ENCODE results near the gene SCTR.

The SCTR gene

GRCh38 chr2:119487434-119488244 is 36.6 kb downstream of the SCTR start:
- H3K4me3 ChIP-seq (ENCODE audit: low read depth, low read length): no peak overlapping the region
- in situ Hi-C loops (cut with HindIII; ENCODE audit: low sequenced_read_pairs): no loop called here
- no peak for TF ChIP-seq CTCF (IDR thresholded peaks at IDR 0.05; ENCODE audit: low read depth, low read length)
- no peak for DNase-seq (ENCODE audit: low read depth, low spot score)

- TF ChIP-seq CTCF (IDR thresholded peaks at IDR 0.05; ENCODE audit: low read depth, low read length): no peak
- H3K4me3 ChIP-seq (ENCODE audit: low read depth, low read length): no peak overlapping the region
- DNase-seq (ENCODE audit: low read depth, low spot score): no peak
- in situ Hi-C loops (cut with HindIII; ENCODE audit: low sequenced_read_pairs): no loop called here
These were observed 37.4 kb downstream of the SCTR start for GRCh38 chr2:119486886-119487285.

- in situ Hi-C loops (cut with HindIII; ENCODE audit: low sequenced_read_pairs): no loop called here
- DNase-seq (ENCODE audit: low read depth, low spot score): no peak
- TF ChIP-seq CTCF (IDR thresholded peaks at IDR 0.05; ENCODE audit: low read depth, low read length): no peak
- no peak overlapping the region for H3K4me3 ChIP-seq (ENCODE audit: low read depth, low read length)
These were observed 38.0 kb downstream of the SCTR start for GRCh38 chr2:119486196-119486827.

GRCh38 chr2:119485336-119486110 is 38.8 kb downstream of the SCTR start:
- no peak overlapping the region for H3K4me3 ChIP-seq (ENCODE audit: low read depth, low read length)
- in situ Hi-C loops (cut with HindIII; ENCODE audit: low sequenced_read_pairs): no loop called here
- DNase-seq (ENCODE audit: low read depth, low spot score): no peak
- no peak for TF ChIP-seq CTCF (IDR thresholded peaks at IDR 0.05; ENCODE audit: low read depth, low read length)

- TF ChIP-seq CTCF (IDR thresholded peaks at IDR 0.05; ENCODE audit: low read depth, low read length): no peak
- no peak for DNase-seq (ENCODE audit: low read depth, low spot score)
- in situ Hi-C loops (cut with HindIII; ENCODE audit: low sequenced_read_pairs): no loop called here
These were observed 39.4 kb downstream of the SCTR start for GRCh38 chr2:119484834-119485233.

GRCh38 chr2:119483896-119484718 is 40.2 kb downstream of the SCTR start:
- DNase-seq (ENCODE audit: low read depth, low spot score): no peak
- in situ Hi-C loops (cut with HindIII; ENCODE audit: low sequenced_read_pairs): no loop called here

More at GRCh38 chr2:119484834-119485233, 39.4 kb downstream of the SCTR start:
- H3K4me3 ChIP-seq (ENCODE audit: low read depth, low read length): no peak overlapping the region

More at GRCh38 chr2:119483896-119484718, 40.2 kb downstream of the SCTR start:
- no peak overlapping the region for H3K4me3 ChIP-seq (ENCODE audit: low read depth, low read length)
- no peak for TF ChIP-seq CTCF (IDR thresholded peaks at IDR 0.05; ENCODE audit: low read depth, low read length)
